HL-60 (cell line): ENCODE results near the gene IL17B.

Source experiments
- DNase-seq, 2 experiments: peaks; one replicate each; pipeline ENCODE4 v3.0.0-alpha.2; 2010 to 2020; ENCODE audit warnings: low read depth in 1 of 2, low spot score in 1 of 2
- H3K27ac ChIP-seq: fragments of 250-450 bp; sonication (Bioruptor Pico); replicated peaks from 2 replicates; pipeline ENCODE4 v1.5.1; 2020; ENCODE audit warnings: mild to moderate bottlenecking, moderate library complexity
- H3K27me3 ChIP-seq: fragments of 250-450 bp; sonication (Bioruptor Pico); 2 replicates; pipeline ENCODE4 v1.5.1; 2021; ENCODE audit warnings: mild to moderate bottlenecking, moderate library complexity; ENCODE audit not compliant: insufficient read depth, poor library complexity, severe bottlenecking
- H3K4me3 ChIP-seq: replicated peaks from 2 replicates; pipeline ENCODE4 v1.5.1; 2011; ENCODE audit warnings: mild to moderate bottlenecking, control low read depth, low read length; ENCODE audit not compliant: insufficient read depth
- CTCF ChIP-seq: IDR thresholded peaks from one replicate; pipeline ENCODE4 v1.5.1; 2011; ENCODE audit warnings: low read length, control low read depth, inconsistent platforms; ENCODE audit not compliant: insufficient read depth
- GABPA ChIP-seq: IDR thresholded peaks from 2 replicates; pipeline ENCODE4 v1.6.1; 2012; ENCODE audit warnings: low read depth
- POLR2AphosphoS5 ChIP-seq: IDR thresholded peaks from 2 replicates; pipeline ENCODE4 v1.6.1; 2012; ENCODE audit warnings: low read depth
- REST ChIP-seq: IDR thresholded peaks from 2 replicates; pipeline ENCODE4 v1.6.1; 2012; ENCODE audit warnings: low read depth; ENCODE audit not compliant: insufficient replicate concordance
- SPI1 ChIP-seq: IDR thresholded peaks from 2 replicates; pipeline ENCODE4 v1.6.1; 2012; ENCODE audit warnings: low read depth, mild to moderate bottlenecking, borderline replicate concordance

IL17B gene

GRCh38 chr5:149341876-149342275 lies 37.2 kb downstream of the IL17B start:
- H3K4me3 ChIP-seq, result no peak overlapping the region
- no peaks in the 10 kb centered on the region for H3K27me3 ChIP-seq
- no peak overlapping the region for H3K27ac ChIP-seq
- no peak for TF ChIP-seq REST
- TF ChIP-seq GABPA, result no peak
- no peak for DNase-seq

- DNase-seq, result no peak
- Histone ChIP-seq H3K4me3 (no peak overlapping the region), H3K27ac (no peak overlapping the region), H3K27me3 (no peaks in the 10 kb centered on the region)
- TF ChIP-seq POLR2AphosphoS5 (no peak), GABPA (no peak), REST (no peak), CTCF (no peak), SPI1 (no peak)
Observed at GRCh38 chr5:149340920-149341319, 38.2 kb downstream of the IL17B start.

- no peak for DNase-seq
- H3K4me3 ChIP-seq, result no peak overlapping the region
- no peak overlapping the region for H3K27ac ChIP-seq
- no peaks in the 10 kb centered on the region for H3K27me3 ChIP-seq
- TF ChIP-seq GABPA, result no peak
- no peak for TF ChIP-seq POLR2AphosphoS5
- no peak for TF ChIP-seq CTCF
Observed at GRCh38 chr5:149338364-149338763, 40.7 kb downstream of the IL17B start.

GRCh38 chr5:149337736-149338135 lies 41.4 kb downstream of the IL17B start:
- Histone ChIP-seq H3K27ac (no peak overlapping the region), H3K27me3 (no peaks in the 10 kb centered on the region), H3K4me3 (no peak overlapping the region)
- DNase-seq, result no peak
- TF ChIP-seq CTCF (no peak), POLR2AphosphoS5 (no peak), SPI1 (no peak), REST (no peak), GABPA (no peak)
